ENCODE data around the gene SLC12A3.
A peak's percentile ranks its signal among the peaks of the same experiment; 100 is the strongest.
"Not testable (repeated sequence)": the region's sequence is repeated elsewhere in the genome, so short reads cannot be mapped to it uniquely, and the experiment has no call there.

The SLC12A3 gene

GRCh38 chr16:56932721-56933619, 68.0 kb downstream of the SLC12A3 start:
- DNase-seq (peak in 1 of 3 experiments; percentile 23), ATAC-seq (replicated peaks) (peak; percentile 1)
- H3K4me1 Mint-ChIP-seq (ENCODE audit: low read depth in 2 of 2) = peaks cover 28 to 45% of the 10 kb centered on the region in 2 donors
- H3K27me3 Mint-ChIP-seq = no peaks in the 10 kb centered on the region
- peak overlapping the region; percentile 99 to 100 for H3K4me3 Mint-ChIP-seq
- H3K36me3 Mint-ChIP-seq (ENCODE audit: insufficient read depth) = peaks cover 69% of the 10 kb centered on the region
- H3K9me3 Mint-ChIP-seq = no peaks in the 10 kb centered on the region
- peak overlapping the region; percentile 99 to 100 for H3K27ac Mint-ChIP-seq

- peaks cover 79% of the 10 kb centered on the region for H3K36me3 Mint-ChIP-seq (ENCODE audit: insufficient read depth)
Observed at GRCh38 chr16:56933828-56934598, 69.0 kb downstream of the SLC12A3 start.

DNA sequence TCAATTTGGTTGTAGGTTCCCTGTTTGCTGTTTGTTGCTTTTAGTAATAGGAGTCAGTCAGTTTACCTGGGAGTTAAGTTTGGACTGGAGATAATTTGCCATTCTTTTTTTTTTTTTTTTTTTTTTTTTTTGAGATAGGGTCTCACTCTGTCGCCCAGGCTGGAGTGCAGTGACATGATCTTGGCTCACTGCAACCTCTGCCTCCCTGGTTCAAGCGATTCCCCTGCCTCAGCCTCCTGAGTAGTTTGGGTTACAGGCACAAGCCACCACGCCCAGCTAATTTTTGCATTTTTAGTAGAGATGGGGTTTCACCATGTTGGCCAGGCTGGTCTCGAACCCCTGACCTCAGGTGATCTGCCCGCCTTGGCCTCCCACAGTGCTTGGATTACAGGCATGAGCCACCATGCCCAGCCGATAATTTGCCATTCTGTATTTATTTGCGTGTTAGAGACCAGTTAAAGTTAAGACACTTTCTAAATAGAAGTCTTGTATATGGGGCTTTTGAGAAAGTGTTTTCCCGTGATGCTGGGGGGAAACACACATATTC, 69.7 kb downstream of the SLC12A3 start:
- DNase-seq; H3K27me3 Mint-ChIP-seq; ATAC-seq (replicated peaks); H3K9me3 Mint-ChIP-seq: not testable (repeated sequence)
- Mint-ChIP-seq H3K4me1 (ENCODE audit: low read depth in 2 of 2) (peaks cover 42 to 62% of the 10 kb centered on the region in 2 donors), H3K27ac (peak overlapping the region; percentile 89 to 99), H3K4me3 (peak overlapping the region; percentile 99 to 100), H3K36me3 (ENCODE audit: insufficient read depth) (peaks cover 86% of the 10 kb centered on the region)

More at GRCh38 chr16:56933828-56934598, 69.0 kb downstream of the SLC12A3 start:
- DNase-seq = no peak
- ATAC-seq (replicated peaks) = no peak
- Mint-ChIP-seq H3K4me3 (peak overlapping the region; percentile 99 to 100), H3K27ac (peak overlapping the region; percentile 89 to 99), H3K4me1 (ENCODE audit: low read depth in 2 of 2) (peaks cover 38 to 55% of the 10 kb centered on the region in 2 donors), H3K27me3 (no peaks in the 10 kb centered on the region), H3K9me3 (no peaks in the 10 kb centered on the region)

- Mint-ChIP-seq H3K4me3 (peak overlapping the region; percentile 99 to 100), H3K36me3 (ENCODE audit: insufficient read depth) (peaks cover 91% of the 10 kb centered on the region), H3K27me3 (no peaks in the 10 kb centered on the region), H3K4me1 (ENCODE audit: low read depth in 2 of 2) (peaks cover 43 to 67% of the 10 kb centered on the region in 2 donors), H3K27ac (peak overlapping the region; percentile 89 to 99), H3K9me3 (no peaks in the 10 kb centered on the region)
- no peak for DNase-seq
- no peak for ATAC-seq (replicated peaks)
Observed at GRCh38 chr16:56935201-56935600, 70.2 kb downstream of the SLC12A3 start.

GRCh38 chr16:56936491-56936890, 71.5 kb downstream of the SLC12A3 start:
- H3K4me1 Mint-ChIP-seq (ENCODE audit: low read depth in 2 of 2) = peaks cover 41 to 68% of the 10 kb centered on the region in 2 donors
- H3K4me3 Mint-ChIP-seq = peak overlapping the region in 1 of 2 donors; percentile 37
- no peaks in the 10 kb centered on the region for H3K27me3 Mint-ChIP-seq
- peak overlapping the region in 1 of 2 donors; percentile 89 for H3K27ac Mint-ChIP-seq
- no peaks in the 10 kb centered on the region for H3K9me3 Mint-ChIP-seq
- DNase-seq (no peak), ATAC-seq (replicated peaks) (no peak)
- H3K36me3 Mint-ChIP-seq (ENCODE audit: insufficient read depth) = peaks cover 96% of the 10 kb centered on the region

- H3K36me3 Mint-ChIP-seq (ENCODE audit: insufficient read depth) = peaks cover 96% of the 10 kb centered on the region
- H3K27me3 Mint-ChIP-seq = no peaks in the 10 kb centered on the region
- H3K27ac Mint-ChIP-seq = peak overlapping the region in 1 of 2 donors; percentile 89
- no peak for ATAC-seq (replicated peaks)
- no peaks in the 10 kb centered on the region for H3K9me3 Mint-ChIP-seq
- peaks cover 43 to 68% of the 10 kb centered on the region in 2 donors for H3K4me1 Mint-ChIP-seq (ENCODE audit: low read depth in 2 of 2)
- H3K4me3 Mint-ChIP-seq = no peak overlapping the region
- no peak for DNase-seq
Observed at GRCh38 chr16:56936950-56937349, 71.9 kb downstream of the SLC12A3 start.

DNA sequence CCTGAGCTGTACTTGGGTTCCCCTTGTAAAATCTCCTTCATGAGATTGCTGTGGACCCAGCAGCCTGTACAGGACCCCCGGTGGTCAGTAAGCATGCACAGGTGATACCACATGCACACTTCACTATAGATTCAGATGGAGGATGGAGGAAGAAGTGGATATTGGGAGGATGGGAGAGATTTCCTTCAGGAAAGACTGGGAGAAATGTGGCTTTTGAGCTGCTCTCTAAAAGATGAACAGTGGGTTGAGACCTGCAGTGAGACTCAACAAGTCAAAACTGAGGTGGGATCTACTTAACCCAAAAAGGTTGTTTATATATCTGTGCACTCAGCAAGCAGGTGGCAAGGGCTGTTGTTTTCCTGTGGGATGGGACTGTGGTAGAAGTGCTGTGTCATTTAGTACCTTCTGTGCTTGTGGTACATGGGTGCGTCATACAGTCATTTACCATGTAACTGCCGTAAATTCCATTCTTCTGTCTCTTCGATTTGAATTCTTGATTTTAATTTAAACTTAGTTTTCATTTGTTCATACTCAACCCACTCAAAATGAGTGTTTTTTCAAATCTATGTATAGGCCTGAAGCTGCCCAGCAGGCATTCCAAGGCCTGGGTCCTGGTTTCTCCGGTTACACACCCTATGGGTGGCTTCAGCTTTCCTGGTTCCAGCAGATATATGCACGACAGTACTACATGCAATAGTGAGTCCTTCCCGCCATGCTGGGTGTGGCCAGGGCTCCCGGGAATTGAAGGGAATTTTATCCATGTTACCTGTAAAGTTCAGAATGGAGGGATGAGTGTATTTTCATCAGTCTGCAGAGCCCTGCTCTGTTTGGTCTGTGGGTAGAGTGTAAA, 73.9 kb downstream of the SLC12A3 start:
- Mint-ChIP-seq H3K27ac (peak overlapping the region; percentile 95), H3K36me3 (ENCODE audit: insufficient read depth) (peaks cover 98% of the 10 kb centered on the region), H3K27me3 (no peaks in the 10 kb centered on the region), H3K4me3 (peak overlapping the region; percentile 76 to 79), H3K4me1 (ENCODE audit: low read depth in 2 of 2) (peaks cover 42 to 63% of the 10 kb centered on the region in 2 donors), H3K9me3 (no peaks in the 10 kb centered on the region)
- ATAC-seq (replicated peaks) (peak; percentile 89), DNase-seq (peak; percentile 28 to 30 (median 29))

- no peak for ATAC-seq (replicated peaks)
- Mint-ChIP-seq H3K27ac (peak overlapping the region; percentile 95), H3K9me3 (no peaks in the 10 kb centered on the region), H3K27me3 (no peaks in the 10 kb centered on the region), H3K4me3 (no peak overlapping the region), H3K36me3 (ENCODE audit: insufficient read depth) (peaks cover 100% of the 10 kb centered on the region), H3K4me1 (ENCODE audit: low read depth in 2 of 2) (peaks cover 35 to 56% of the 10 kb centered on the region in 2 donors)
- no peak for DNase-seq
Observed at GRCh38 chr16:56939801-56940200, 74.8 kb downstream of the SLC12A3 start.

DNA sequence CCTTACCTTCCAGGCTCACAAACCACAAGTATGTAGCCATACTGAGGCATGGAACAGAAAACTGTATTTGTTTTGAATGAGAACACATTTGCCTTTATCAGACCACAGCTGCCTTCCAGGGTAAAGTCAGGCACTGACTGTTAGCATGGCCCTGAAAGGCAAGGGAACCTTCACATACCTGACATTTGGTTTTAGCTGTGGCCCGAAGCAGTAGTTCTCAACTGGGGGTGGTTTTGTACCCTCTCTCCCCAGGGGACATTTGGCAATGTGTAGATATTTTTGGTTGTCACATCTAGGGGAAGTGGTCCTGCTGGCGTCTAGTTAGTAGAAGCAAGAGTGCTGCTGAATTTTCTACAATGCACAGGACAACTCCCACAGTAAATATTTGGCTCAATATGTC, 76.1 kb downstream of the SLC12A3 start:
- peaks cover 26 to 48% of the 10 kb centered on the region in 2 donors for H3K4me1 Mint-ChIP-seq (ENCODE audit: low read depth in 2 of 2)
- DNase-seq = no peak
- H3K36me3 Mint-ChIP-seq (ENCODE audit: insufficient read depth) = peaks cover 99% of the 10 kb centered on the region
- ATAC-seq (replicated peaks) = no peak
- no peaks in the 10 kb centered on the region for H3K27me3 Mint-ChIP-seq
- no peak overlapping the region for H3K4me3 Mint-ChIP-seq
- H3K9me3 Mint-ChIP-seq = no peaks in the 10 kb centered on the region
- H3K27ac Mint-ChIP-seq = peak overlapping the region in 1 of 2 donors; percentile 95

DNA sequence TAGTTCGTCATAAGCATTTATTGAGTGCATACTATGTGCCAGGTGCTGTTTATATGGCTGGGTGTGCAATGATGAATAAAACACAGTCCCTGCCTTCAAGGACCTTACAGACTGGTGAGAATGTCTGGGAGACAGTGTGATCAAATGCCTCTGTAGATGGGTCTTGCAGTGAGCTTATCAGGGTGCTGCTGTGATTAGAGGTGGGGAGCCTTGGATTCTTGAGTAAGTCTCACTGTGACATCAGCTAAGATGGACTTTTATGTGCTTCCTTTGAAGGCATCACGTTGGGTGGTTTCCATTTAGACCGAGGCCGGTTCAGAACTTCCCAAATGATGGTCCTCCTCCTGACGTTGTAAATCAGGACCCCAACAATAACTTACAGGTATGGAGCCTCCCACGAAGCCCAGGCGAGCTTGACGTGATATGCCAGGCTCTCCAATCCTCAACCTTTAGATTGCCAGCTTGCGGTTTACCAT, 76.9 kb downstream of the SLC12A3 start:
- no peak for DNase-seq
- Mint-ChIP-seq H3K4me3 (no peak overlapping the region), H3K9me3 (no peaks in the 10 kb centered on the region), H3K27ac (no peak overlapping the region), H3K4me1 (ENCODE audit: low read depth in 2 of 2) (peaks cover 29 to 43% of the 10 kb centered on the region in 2 donors), H3K36me3 (ENCODE audit: insufficient read depth) (peaks cover 96% of the 10 kb centered on the region), H3K27me3 (no peaks in the 10 kb centered on the region)
- ATAC-seq (replicated peaks) = no peak

DNA sequence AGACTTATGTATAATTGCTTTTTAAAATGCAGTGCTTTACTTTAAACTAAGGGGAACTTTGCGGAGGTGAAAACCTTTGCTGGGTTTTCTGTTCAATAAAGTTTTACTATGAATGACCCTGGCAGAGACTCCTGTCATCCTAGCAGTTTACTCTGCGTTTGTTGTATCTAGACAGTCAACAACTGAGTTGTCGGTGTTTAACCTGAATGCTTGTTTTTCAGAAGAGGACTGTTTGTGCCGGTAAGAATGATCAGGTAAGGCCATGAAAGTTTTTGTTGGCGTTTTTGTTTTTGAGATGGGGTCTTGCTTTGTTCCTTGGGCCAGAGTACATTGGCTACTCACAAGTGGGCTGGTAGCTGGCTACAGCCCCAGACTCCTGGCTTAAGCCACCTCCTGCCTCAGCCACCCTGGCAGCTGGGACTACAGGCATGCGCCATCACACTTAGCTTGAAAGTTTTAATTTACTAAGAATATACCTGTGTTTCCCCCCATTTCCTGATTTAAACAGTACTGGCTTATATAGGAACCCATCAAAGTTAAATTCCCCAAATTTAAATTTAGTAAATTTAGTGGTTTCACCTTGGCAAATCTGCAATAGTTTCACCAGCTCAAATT, 78.9 kb downstream of the SLC12A3 start:
- Mint-ChIP-seq H3K27ac (peak overlapping the region in 1 of 2 donors; percentile 28), H3K36me3 (ENCODE audit: insufficient read depth) (peaks cover 80% of the 10 kb centered on the region)

More for the DNA sequence above, 78.9 kb downstream of the SLC12A3 start:
- H3K4me3 Mint-ChIP-seq = no peak overlapping the region
- H3K4me1 Mint-ChIP-seq (ENCODE audit: low read depth in 2 of 2) = peaks cover 19 to 28% of the 10 kb centered on the region in 2 donors
- ATAC-seq (replicated peaks) (no peak), DNase-seq (no peak)
- no peaks in the 10 kb centered on the region for H3K27me3 Mint-ChIP-seq
- no peaks in the 10 kb centered on the region for H3K9me3 Mint-ChIP-seq
